ENCODE results near the gene POLR2L. TPM values are rescaled to one million over a fixed set of nuclear protein-coding genes. Genes with fewer than 3 reads are reported as not detected.
A peak's percentile ranks its signal among the peaks of the same experiment; 100 is the strongest.

The POLR2L gene
- total and polyA plus RNA-seq, 2 of the 13 experiments (the other 11 are each of a cell fraction or from before 2014, with no cell fraction given), result 104 to 114 TPM

DNA sequence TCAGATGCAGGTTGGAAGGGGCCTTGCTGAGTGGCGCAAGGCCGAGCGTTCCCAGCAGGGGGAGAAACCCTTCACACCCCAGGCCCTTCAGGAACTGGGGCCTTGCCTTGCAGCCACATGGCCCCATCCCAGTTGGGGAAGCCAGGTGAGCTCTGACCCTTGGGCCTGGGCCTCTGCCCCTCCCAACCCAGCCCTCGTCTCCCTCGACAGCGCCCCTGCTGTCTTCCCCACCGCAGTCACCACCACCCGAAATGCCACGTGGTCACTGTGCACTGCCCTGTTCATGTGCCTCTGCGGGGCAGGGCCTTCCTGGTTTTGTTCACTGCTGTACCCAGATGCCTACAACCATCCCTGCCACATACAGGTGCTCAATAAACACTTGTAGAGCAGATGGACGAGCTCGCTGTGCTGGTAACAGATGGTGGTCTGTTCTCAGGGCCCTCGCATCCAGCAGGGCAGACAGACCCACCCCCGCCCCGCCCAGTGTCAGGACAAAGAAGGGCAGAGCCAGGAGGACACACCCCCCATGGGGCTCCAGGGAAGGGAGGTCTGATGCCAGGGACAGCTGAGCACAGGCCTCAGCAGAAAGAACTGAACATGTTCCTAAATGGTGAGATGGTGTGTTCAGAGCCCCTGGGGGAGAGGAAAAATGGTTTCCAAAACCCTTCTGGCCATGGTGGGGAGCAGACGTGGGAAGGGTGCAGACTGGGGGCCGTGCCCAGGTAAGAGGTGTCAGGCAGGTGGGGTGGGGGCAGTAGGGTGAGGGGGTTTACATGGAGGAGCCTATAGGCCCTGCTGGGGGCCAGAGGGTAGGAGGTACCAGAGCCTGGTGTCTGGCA is 3.7 kb downstream of the POLR2L start (continued):
- TF ChIP-seq, protein P1, sequence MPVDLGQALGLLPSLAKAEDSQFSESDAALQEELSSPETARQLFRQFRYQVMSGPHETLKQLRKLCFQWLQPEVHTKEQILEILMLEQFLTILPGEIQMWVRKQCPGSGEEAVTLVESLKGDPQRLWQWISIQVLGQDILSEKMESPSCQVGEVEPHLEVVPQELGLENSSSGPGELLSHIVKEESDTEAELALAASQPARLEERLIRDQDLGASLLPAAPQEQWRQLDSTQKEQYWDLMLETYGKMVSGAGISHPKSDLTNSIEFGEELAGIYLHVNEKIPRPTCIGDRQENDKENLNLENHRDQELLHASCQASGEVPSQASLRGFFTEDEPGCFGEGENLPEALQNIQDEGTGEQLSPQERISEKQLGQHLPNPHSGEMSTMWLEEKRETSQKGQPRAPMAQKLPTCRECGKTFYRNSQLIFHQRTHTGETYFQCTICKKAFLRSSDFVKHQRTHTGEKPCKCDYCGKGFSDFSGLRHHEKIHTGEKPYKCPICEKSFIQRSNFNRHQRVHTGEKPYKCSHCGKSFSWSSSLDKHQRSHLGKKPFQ (CRISPR knock-in tag; IDR thresholded peaks at IDR 0.05; ENCODE audit: insufficient replicate concordance), result no peak
- TF ChIP-seq BORCS8-MEF2B (CRISPR knock-in tag; IDR thresholded peaks at IDR 0.05) (peak; percentile 86; the same call in 1 of the 2 replicates), ZNF24 (IDR thresholded peaks at IDR 0.05) (no peak), ELF4 (CRISPR knock-in tag; IDR thresholded peaks at IDR 0.05; ENCODE audit: borderline replicate concordance) (no peak), SP5 (CRISPR knock-in tag; IDR thresholded peaks at IDR 0.05; ENCODE audit: borderline replicate concordance, low read depth) (peak; percentile 78), ZNF598 (CRISPR knock-in tag; IDR thresholded peaks at IDR 0.05; ENCODE audit: borderline replicate concordance) (no peak), REL (CRISPR knock-in tag; conservative IDR thresholded peaks at IDR 0.05) (no peak), MTF2 (CRISPR knock-in tag; IDR thresholded peaks at IDR 0.05; ENCODE audit: borderline replicate concordance) (no peak), ZNF780A (CRISPR knock-in tag; IDR thresholded peaks at IDR 0.05) (no peak), ZZZ3 (CRISPR knock-in tag; IDR thresholded peaks at IDR 0.05; ENCODE audit: borderline replicate concordance) (no peak)
- TF ChIP-seq, protein P2, sequence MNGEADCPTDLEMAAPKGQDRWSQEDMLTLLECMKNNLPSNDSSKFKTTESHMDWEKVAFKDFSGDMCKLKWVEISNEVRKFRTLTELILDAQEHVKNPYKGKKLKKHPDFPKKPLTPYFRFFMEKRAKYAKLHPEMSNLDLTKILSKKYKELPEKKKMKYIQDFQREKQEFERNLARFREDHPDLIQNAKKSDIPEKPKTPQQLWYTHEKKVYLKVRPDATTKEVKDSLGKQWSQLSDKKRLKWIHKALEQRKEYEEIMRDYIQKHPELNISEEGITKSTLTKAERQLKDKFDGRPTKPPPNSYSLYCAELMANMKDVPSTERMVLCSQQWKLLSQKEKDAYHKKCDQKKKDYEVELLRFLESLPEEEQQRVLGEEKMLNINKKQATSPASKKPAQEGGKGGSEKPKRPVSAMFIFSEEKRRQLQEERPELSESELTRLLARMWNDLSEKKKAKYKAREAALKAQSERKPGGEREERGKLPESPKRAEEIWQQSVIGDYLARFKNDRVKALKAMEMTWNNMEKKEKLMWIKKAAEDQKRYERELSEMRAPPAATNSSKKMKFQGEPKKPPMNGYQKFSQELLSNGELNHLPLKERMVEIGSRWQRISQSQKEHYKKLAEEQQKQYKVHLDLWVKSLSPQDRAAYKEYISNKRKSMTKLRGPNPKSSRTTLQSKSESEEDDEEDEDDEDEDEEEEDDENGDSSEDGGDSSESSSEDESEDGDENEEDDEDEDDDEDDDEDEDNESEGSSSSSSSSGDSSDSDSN (CRISPR knock-in tag; IDR thresholded peaks at IDR 0.05), result peak; percentile 66
- TF ChIP-seq, protein P3, sequence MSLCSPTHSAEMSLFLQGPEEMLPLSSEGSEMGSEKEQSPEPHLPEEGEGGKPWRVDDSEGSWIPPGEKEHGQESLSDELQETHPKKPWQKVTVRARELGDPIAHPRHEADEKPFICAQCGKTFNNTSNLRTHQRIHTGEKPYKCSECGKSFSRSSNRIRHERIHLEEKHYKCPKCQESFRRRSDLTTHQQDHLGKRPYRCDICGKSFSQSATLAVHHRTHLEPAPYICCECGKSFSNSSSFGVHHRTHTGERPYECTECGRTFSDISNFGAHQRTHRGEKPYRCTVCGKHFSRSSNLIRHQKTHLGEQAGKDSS (CRISPR knock-in tag; IDR thresholded peaks at IDR 0.05; ENCODE audit: borderline replicate concordance, low read depth), result no peak; the same call in 1 of the 2 replicates
- TF ChIP-seq, protein P4, sequence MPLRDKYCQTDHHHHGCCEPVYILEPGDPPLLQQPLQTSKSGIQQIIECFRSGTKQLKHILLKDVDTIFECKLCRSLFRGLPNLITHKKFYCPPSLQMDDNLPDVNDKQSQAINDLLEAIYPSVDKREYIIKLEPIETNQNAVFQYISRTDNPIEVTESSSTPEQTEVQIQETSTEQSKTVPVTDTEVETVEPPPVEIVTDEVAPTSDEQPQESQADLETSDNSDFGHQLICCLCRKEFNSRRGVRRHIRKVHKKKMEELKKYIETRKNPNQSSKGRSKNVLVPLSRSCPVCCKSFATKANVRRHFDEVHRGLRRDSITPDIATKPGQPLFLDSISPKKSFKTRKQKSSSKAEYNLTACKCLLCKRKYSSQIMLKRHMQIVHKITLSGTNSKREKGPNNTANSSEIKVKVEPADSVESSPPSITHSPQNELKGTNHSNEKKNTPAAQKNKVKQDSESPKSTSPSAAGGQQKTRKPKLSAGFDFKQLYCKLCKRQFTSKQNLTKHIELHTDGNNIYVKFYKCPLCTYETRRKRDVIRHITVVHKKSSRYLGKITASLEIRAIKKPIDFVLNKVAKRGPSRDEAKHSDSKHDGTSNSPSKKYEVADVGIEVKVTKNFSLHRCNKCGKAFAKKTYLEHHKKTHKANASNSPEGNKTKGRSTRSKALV (CRISPR knock-in tag; IDR thresholded peaks at IDR 0.05), result no peak
- TF ChIP-seq, protein P5, sequence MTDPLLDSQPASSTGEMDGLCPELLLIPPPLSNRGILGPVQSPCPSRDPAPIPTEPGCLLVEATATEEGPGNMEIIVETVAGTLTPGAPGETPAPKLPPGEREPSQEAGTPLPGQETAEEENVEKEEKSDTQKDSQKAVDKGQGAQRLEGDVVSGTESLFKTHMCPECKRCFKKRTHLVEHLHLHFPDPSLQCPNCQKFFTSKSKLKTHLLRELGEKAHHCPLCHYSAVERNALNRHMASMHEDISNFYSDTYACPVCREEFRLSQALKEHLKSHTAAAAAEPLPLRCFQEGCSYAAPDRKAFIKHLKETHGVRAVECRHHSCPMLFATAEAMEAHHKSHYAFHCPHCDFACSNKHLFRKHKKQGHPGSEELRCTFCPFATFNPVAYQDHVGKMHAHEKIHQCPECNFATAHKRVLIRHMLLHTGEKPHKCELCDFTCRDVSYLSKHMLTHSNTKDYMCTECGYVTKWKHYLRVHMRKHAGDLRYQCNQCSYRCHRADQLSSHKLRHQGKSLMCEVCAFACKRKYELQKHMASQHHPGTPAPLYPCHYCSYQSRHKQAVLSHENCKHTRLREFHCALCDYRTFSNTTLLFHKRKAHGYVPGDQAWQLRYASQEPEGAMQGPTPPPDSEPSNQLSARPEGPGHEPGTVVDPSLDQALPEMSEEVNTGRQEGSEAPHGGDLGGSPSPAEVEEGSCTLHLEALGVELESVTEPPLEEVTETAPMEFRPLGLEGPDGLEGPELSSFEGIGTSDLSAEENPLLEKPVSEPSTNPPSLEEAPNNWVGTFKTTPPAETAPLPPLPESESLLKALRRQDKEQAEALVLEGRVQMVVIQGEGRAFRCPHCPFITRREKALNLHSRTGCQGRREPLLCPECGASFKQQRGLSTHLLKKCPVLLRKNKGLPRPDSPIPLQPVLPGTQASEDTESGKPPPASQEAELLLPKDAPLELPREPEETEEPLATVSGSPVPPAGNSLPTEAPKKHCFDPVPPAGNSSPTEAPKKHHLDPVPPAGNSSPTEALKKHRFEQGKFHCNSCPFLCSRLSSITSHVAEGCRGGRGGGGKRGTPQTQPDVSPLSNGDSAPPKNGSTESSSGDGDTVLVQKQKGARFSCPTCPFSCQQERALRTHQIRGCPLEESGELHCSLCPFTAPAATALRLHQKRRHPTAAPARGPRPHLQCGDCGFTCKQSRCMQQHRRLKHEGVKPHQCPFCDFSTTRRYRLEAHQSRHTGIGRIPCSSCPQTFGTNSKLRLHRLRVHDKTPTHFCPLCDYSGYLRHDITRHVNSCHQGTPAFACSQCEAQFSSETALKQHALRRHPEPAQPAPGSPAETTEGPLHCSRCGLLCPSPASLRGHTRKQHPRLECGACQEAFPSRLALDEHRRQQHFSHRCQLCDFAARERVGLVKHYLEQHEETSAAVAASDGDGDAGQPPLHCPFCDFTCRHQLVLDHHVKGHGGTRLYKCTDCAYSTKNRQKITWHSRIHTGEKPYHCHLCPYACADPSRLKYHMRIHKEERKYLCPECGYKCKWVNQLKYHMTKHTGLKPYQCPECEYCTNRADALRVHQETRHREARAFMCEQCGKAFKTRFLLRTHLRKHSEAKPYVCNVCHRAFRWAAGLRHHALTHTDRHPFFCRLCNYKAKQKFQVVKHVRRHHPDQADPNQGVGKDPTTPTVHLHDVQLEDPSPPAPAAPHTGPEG (CRISPR knock-in tag; IDR thresholded peaks at IDR 0.05), result no peak
